Activated T-cell treated with anti-CD3 and anti-CD28 coated beads, Interleukin-2, amount 50 U/mL, for 72 hours (primary cell): ENCODE results near the gene PHF12. TPM values are rescaled to one million over a fixed set of nuclear protein-coding genes. Genes with fewer than 3 reads are reported as not detected.
A peak's percentile ranks its signal among the peaks of the same experiment; 100 is the strongest.
"Not testable (repeated sequence)": the region's sequence is repeated elsewhere in the genome, so short reads cannot be mapped to it uniquely, and the experiment has no call there.

Experiments used
- ATAC-seq, 2 donors: fragments of 150-1000 bp; cut with Tn5 transposase; replicated peaks in 1 of 2; 2 replicates each; pipeline ENCODE4 v1.10.0; 2021; ENCODE audit warnings: moderate library complexity in 2 of 2, mild to moderate bottlenecking in 1 of 2
- DNase-seq, 2 donors: peaks; one replicate each; pipeline ENCODE4 v3.0.0; 2021 to 2022; ENCODE audit warnings: mixed read lengths in 1 of 2
- H3K27ac Mint-ChIP-seq: one replicate; pipeline ENCODE4 v1.8.0; 2022; ENCODE audit warnings: mild to moderate bottlenecking, moderate library complexity, mixed read lengths
- H3K27me3 Mint-ChIP-seq: one replicate; pipeline ENCODE4 v1.8.0; 2022; ENCODE audit warnings: low read depth, mixed read lengths
- H3K36me3 Mint-ChIP-seq, 2 donors: one replicate each; pipeline ENCODE4 v1.8.0; 2022; ENCODE audit warnings: mixed read lengths in 2 of 2, mild to moderate bottlenecking in 1 of 2; ENCODE audit not compliant: insufficient read depth in 2 of 2
- H3K4me1 Mint-ChIP-seq: one replicate; pipeline ENCODE4 v1.8.0; 2022; ENCODE audit warnings: low read depth, mixed read lengths
- H3K4me3 Mint-ChIP-seq, 2 donors: one replicate each; pipeline ENCODE4 v1.8.0; 2022; ENCODE audit warnings: mild to moderate bottlenecking in 2 of 2, mixed read lengths in 2 of 2, moderate library complexity in 2 of 2
- H3K9me3 Mint-ChIP-seq, 2 donors: one replicate each; pipeline ENCODE4 v1.8.0; 2022; ENCODE audit warnings: mixed read lengths in 2 of 2
- total RNA-seq, 2 donors: library from RNA; stranded (reverse); gene quantifications; one replicate each; pipeline ENCODE4 v1.2.3, GENCODE V29; 2022

Gene PHF12
- total RNA-seq, 2 donors from 2014 or later: 67.7 to 81.6 TPM

DNA sequence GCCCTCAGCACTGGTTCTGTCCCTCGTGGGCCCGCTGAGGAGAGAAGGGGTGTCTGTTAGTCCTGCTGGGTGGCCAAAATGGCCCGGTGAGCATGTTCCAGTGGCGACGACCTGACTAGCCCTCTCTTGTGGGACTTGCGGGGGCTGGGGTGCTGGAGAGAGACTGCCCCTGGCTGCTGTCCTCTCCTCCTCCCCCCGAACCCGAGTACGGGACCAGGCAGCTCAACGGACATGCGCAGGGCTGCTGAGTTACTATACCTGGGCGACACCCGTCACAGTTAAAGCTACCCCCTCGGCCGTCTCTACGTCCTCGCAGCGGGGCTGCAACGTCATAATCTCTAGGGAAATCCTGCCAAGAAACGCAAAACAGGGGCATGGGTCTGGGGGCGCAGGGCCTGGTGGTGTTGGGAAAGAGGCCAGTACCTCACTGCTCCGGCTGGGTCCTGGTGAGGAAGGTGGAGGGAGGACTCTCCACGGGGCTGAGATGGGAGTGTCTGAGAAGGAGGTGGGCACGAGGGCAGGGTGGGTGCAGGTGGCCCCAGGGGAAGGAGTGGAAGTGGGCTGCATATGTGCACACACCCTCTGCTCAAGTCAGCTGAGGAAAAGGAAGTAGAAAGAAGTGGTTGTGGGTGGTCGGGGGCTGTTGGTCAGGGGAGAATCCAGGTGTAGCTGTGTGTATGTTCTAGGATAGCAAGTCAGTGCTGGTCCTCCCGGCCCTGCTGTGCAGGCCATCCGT lies 67.2 kb downstream of the PHF12 start:
- no peaks in the 10 kb centered on the region for H3K9me3 Mint-ChIP-seq
- DNase-seq (no peak), ATAC-seq (no peak)
- peaks cover 4 to 12% of the 10 kb centered on the region in 2 donors for H3K36me3 Mint-ChIP-seq
- H3K27ac Mint-ChIP-seq: peak overlapping the region; percentile 25
- H3K4me3 Mint-ChIP-seq: no peak overlapping the region
- H3K27me3 Mint-ChIP-seq: no peaks in the 10 kb centered on the region
- H3K4me1 Mint-ChIP-seq: peaks cover 13% of the 10 kb centered on the region

DNA sequence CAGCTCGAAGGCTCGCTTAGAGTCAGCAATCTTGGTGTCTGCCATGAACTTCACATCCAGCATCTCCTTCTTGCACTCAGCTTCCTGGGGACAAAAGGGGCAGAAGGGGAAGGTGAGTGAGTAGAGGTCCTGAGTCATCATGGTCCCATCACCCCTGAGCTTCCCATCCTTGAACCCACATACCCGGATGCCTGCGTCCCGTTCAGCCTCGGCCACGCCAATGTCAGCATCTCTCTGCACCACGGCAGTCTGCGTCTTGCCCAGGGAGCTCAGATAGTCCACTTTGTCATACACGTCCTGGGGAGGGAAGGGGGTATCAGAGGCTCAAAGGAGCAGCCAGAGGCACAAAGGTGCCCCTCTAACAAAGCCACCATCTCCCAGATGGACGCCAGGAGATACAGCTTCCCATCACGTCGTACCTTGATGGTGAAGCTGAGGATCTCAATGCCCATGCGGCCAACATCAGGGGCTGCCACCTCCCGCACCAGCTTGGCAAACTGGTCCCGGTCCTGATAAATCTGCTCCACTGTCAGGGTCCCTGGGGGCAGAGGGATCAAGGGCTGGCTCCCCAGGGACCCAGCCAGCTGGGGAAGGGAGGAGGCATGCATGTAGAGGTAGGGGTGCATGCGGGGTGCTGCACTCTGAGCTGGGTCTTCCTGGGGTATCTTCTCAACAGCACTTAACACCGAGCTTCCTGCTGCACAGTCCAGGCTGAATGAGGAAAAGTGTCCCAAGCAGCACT lies 69.0 kb downstream of the PHF12 start:
- H3K36me3 Mint-ChIP-seq: peaks cover 7 to 24% of the 10 kb centered on the region in 2 donors
- H3K4me1 Mint-ChIP-seq: peaks cover 31% of the 10 kb centered on the region
- no peak for DNase-seq
- H3K4me3 Mint-ChIP-seq: no peak overlapping the region
- H3K9me3 Mint-ChIP-seq: peaks cover 0 to 1% of the 10 kb centered on the region in 2 donors
- ATAC-seq: no peak
- no peaks in the 10 kb centered on the region for H3K27me3 Mint-ChIP-seq
- H3K27ac Mint-ChIP-seq: no peak overlapping the region

- peaks cover 7 to 24% of the 10 kb centered on the region in 2 donors for H3K36me3 Mint-ChIP-seq
- H3K4me3 Mint-ChIP-seq: no peak overlapping the region
- DNase-seq (no peak), ATAC-seq (no peak)
- H3K27me3 Mint-ChIP-seq: no peaks in the 10 kb centered on the region
- H3K9me3 Mint-ChIP-seq: peaks cover 0 to 1% of the 10 kb centered on the region in 2 donors
- no peak overlapping the region for H3K27ac Mint-ChIP-seq
- peaks cover 38% of the 10 kb centered on the region for H3K4me1 Mint-ChIP-seq
Measured at GRCh38 chr17:28881533-28882056, 69.7 kb downstream of the PHF12 start.

DNA sequence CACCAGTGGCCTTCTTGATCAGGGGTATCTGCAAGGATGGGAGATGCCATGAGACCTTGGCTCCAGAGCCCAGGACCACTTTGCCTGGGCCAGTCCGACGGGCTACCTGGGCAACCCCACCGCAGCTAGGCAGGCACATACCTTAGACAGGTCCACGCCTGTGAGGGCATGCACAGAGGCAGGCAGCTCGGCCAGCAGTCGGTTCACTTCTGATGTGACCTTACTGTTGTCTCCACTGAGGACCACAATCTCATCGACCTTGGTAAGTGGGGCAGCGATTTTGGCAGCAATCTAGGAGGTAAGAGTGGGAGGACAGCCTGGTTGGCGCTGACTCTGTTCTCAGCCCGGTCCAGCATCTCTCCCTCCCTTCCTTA lies 70.8 kb downstream of the PHF12 start:
- H3K27me3 Mint-ChIP-seq: no peaks in the 10 kb centered on the region
- no peak overlapping the region for H3K27ac Mint-ChIP-seq
- ATAC-seq: no peak
- peaks cover 7 to 24% of the 10 kb centered on the region in 2 donors for H3K36me3 Mint-ChIP-seq
- peaks cover 43% of the 10 kb centered on the region for H3K4me1 Mint-ChIP-seq
- no peak overlapping the region for H3K4me3 Mint-ChIP-seq
- H3K9me3 Mint-ChIP-seq: peaks cover 0 to 1% of the 10 kb centered on the region in 2 donors
- DNase-seq: no peak

DNA sequence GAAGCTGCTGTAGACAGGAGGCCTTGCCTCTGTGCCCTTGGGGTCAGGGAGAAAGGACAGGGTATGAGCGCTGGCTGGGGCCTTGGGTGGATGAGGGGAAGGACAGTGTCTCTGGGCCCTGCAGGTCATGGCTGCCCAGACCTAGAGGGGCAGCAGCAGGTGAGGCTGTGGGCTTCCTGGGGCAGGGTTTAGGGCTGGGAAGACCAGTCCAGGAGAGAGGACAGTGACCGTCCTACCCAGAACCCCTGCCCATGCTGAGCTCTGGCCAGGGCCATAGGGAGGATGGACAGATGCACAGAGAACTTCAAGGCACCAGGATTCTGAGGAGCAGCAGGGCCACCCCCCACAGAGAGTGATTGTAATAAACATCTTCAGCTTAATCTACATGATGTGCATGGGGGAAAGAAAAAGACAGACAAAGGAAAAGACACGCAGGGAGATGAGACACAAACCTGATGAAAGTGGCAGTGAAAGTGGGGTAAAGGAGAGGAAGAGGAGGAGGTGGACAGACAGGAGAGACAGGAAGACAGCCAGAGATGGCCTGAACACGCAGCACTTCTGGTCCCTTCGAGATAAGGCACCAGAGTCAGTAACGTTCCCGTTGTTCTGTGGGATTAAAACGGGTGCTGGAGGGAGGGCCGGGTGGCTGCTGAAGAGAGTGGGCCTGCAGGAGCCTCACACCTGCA lies 71.3 kb downstream of the PHF12 start:
- Mint-ChIP-seq H3K9me3 (peaks cover 0 to 1% of the 10 kb centered on the region in 2 donors), H3K4me1 (peaks cover 46% of the 10 kb centered on the region), H3K27ac (no peak overlapping the region), H3K27me3 (no peaks in the 10 kb centered on the region), H3K36me3 (peaks cover 5 to 24% of the 10 kb centered on the region in 2 donors), H3K4me3 (no peak overlapping the region)
- ATAC-seq (no peak), DNase-seq (no peak)

- no peak overlapping the region for H3K4me3 Mint-ChIP-seq
- H3K9me3 Mint-ChIP-seq: peaks cover 0 to 1% of the 10 kb centered on the region in 2 donors
- no peak overlapping the region for H3K27ac Mint-ChIP-seq
- peak in 1 of 2 donors; percentile 34 for DNase-seq
- no peaks in the 10 kb centered on the region for H3K27me3 Mint-ChIP-seq
- peaks cover 5 to 24% of the 10 kb centered on the region in 2 donors for H3K36me3 Mint-ChIP-seq
- peaks cover 44% of the 10 kb centered on the region for H3K4me1 Mint-ChIP-seq
- ATAC-seq: peak in 1 of 2 donors; percentile 25
Measured at GRCh38 chr17:28878981-28879380, 72.3 kb downstream of the PHF12 start.

GRCh38 chr17:28878158-28878910 lies 73.0 kb downstream of the PHF12 start:
- no peaks in the 10 kb centered on the region for H3K27me3 Mint-ChIP-seq
- H3K27ac Mint-ChIP-seq: peak overlapping the region; percentile 86
- H3K9me3 Mint-ChIP-seq: peaks cover 0 to 1% of the 10 kb centered on the region in 2 donors
- ATAC-seq (peak; percentile 47 to 63), DNase-seq (no peak)
- peaks cover 44% of the 10 kb centered on the region for H3K4me1 Mint-ChIP-seq
- H3K36me3 Mint-ChIP-seq: peaks cover 5 to 24% of the 10 kb centered on the region in 2 donors
- peak overlapping the region; percentile 20 to 31 for H3K4me3 Mint-ChIP-seq

GRCh38 chr17:28877150-28877711 lies 74.1 kb downstream of the PHF12 start:
- Mint-ChIP-seq H3K36me3 (peaks cover 5 to 22% of the 10 kb centered on the region in 2 donors), H3K4me3 (peak overlapping the region in 1 of 2 donors; percentile 27), H3K4me1 (peaks cover 55% of the 10 kb centered on the region)
- ATAC-seq, H3K27ac Mint-ChIP-seq, H3K9me3 Mint-ChIP-seq, DNase-seq, H3K27me3 Mint-ChIP-seq: not testable (repeated sequence)

DNA sequence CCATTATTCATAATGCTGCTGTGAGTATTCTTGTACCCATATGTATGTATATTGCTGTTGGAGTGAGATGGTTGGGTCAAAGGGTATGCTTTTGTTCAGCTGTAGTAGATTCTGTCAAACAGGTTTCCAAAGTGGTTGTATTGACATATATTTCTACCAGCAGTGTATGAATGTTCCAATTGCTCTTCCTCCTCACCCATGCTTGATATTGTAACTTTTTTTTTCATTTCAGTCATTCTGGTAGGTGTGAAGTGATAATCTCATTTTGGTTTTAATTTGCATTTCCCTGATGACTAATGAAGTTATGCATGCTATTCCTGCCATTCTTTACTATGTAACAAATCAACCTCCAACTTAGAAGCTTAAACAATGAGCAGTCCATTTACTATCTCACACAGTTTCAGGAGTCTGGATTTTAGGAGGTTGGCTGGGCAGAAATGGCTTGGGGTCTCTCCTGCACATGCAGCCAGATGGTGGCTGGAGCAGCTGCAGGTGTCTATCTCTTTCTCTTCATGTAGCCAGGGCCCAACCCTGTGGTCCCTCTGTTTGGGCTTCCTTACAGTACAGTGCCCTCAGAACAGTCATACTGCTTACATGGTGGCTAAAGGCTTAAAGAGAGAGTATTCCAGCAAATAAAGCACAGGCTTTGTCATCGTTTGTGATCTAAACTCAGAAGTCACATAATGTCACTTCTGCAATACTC lies 75.3 kb downstream of the PHF12 start:
- H3K27me3 Mint-ChIP-seq: no peaks in the 10 kb centered on the region
- peak; percentile 70 to 73 for ATAC-seq
- peak overlapping the region; percentile 27 to 39 for H3K4me3 Mint-ChIP-seq
- H3K9me3 Mint-ChIP-seq: peaks cover 0 to 1% of the 10 kb centered on the region in 2 donors
- peaks cover 67% of the 10 kb centered on the region for H3K4me1 Mint-ChIP-seq
- peak in 1 of 2 donors; percentile 33 for DNase-seq
- H3K27ac Mint-ChIP-seq: peak overlapping the region; percentile 30
- H3K36me3 Mint-ChIP-seq: peaks cover 5 to 14% of the 10 kb centered on the region in 2 donors

DNA sequence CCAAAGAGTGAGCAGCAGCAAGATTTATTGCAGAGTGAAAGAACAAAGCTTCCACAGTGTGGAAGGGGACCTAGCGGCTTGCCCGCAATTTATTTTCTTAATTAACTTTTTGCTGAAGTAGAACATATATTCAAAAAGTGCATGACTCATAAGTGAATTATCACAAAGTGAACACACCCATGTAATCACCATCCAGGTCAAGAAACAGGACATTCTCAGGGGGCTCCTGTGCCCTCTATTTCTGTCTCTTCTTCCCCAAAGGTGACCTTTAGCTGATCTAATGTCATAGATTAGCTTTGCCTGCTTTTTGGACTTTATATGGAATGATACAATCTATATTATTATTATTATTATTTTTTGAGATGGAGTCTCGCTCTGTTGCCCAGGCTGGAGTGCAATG lies 76.6 kb downstream of the PHF12 start:
- Mint-ChIP-seq H3K27ac (no peak overlapping the region), H3K4me1 (peaks cover 70% of the 10 kb centered on the region), H3K9me3 (peaks cover 0 to 1% of the 10 kb centered on the region in 2 donors), H3K4me3 (no peak overlapping the region), H3K27me3 (no peaks in the 10 kb centered on the region), H3K36me3 (peaks cover 3 to 12% of the 10 kb centered on the region in 2 donors)
- ATAC-seq (no peak), DNase-seq (no peak)

DNA sequence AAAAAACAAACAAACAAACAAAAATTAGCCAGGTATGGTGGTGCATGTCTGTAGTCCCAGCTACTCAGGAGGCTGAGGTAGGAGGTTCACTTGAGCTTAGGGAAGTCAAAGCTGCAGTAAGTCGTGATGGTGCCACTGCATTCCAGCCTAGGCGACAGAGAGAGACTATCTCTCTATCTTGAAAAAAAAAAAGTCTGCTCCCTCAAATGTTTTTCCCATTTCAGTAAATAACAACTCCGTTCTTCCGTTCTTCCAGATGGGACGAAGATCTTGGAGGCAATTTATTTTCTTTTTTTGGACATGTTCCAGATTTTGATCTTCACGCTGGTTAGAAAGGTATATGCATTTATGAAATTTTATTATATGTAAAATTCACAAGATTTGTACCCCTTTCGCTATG lies 77.5 kb downstream of the PHF12 start:
- H3K4me1 Mint-ChIP-seq: peaks cover 64% of the 10 kb centered on the region
- H3K27ac Mint-ChIP-seq: no peak overlapping the region
- peaks cover 3 to 9% of the 10 kb centered on the region in 2 donors for H3K36me3 Mint-ChIP-seq
- no peaks in the 10 kb centered on the region for H3K27me3 Mint-ChIP-seq
- H3K9me3 Mint-ChIP-seq: peaks cover 0 to 1% of the 10 kb centered on the region in 2 donors
- no peak for ATAC-seq
- H3K4me3 Mint-ChIP-seq: no peak overlapping the region
- DNase-seq: no peak
